GM12874 (cell line): ENCODE data around the gene ADCY2.

Source experiments
- CTCF ChIP-seq: IDR thresholded peaks from 2 replicates; pipeline ENCODE4 v1.5.1; 2011; ENCODE audit warnings: low read depth, mild to moderate bottlenecking, control low read depth, low read length, moderate library complexity; ENCODE audit not compliant: insufficient read depth

The ADCY2 gene

GRCh38 chr5:7473668-7474215 lies 77.8 kb downstream of the ADCY2 start:
- TF ChIP-seq CTCF: no peak

GRCh38 chr5:7474821-7475403 lies 79.0 kb downstream of the ADCY2 start:
- TF ChIP-seq CTCF: no peak

- TF ChIP-seq CTCF: no peak
Measured at GRCh38 chr5:7478459-7478858, 82.5 kb downstream of the ADCY2 start.

GRCh38 chr5:7488734-7489133 lies 92.8 kb downstream of the ADCY2 start:
- no peak for TF ChIP-seq CTCF

- no peak for TF ChIP-seq CTCF
Measured at GRCh38 chr5:7492371-7492770, 96.4 kb downstream of the ADCY2 start.

GRCh38 chr5:7493081-7493480 lies 97.1 kb downstream of the ADCY2 start:
- TF ChIP-seq CTCF: no peak

- no peak for TF ChIP-seq CTCF
Measured at GRCh38 chr5:7493622-7494021, 97.7 kb downstream of the ADCY2 start.
